Breast epithelium (tissue), 4 donors: ENCODE results near the gene PSMA3. TPM values are rescaled to one million over a fixed set of nuclear protein-coding genes. Genes with fewer than 3 reads are reported as not detected.

Source experiments
- DNase-seq, 2 donors: peaks; one replicate each; pipeline ENCODE4 v3.0.0-alpha.2; 2019; ENCODE audit warnings: low spot score in 2 of 2
- H3K27ac ChIP-seq, 2 donors: fragments of 200-600 bp; sonication (generic) in 1 of 2; one replicate each; pipeline ENCODE4 v1.5.1; 2016 to 2019; ENCODE audit warnings: mild to moderate bottlenecking in 1 of 2
- H3K27me3 ChIP-seq, 2 donors: fragments of 200-600 bp; sonication (generic) in 1 of 2; one replicate each; pipeline versions ENCODE4 v1.5.1 to v1.6.0; 2017 to 2019; ENCODE audit warnings: control low read depth in 1 of 2, mild to moderate bottlenecking in 1 of 2
- H3K36me3 ChIP-seq: fragments of 200-600 bp; one replicate; pipeline ENCODE4 v1.5.1; 2019
- H3K4me1 ChIP-seq, 2 donors: fragments of 200-600 bp; sonication (generic); one replicate each; pipeline ENCODE4 v1.5.1; 2016 to 2019; ENCODE audit warnings: control low read depth in 1 of 2
- H3K4me3 ChIP-seq, 3 donors: fragments of 200-600 bp; sonication (generic); 1 replicate in 2 of 3; 2 replicates in 1 of 3; pipeline ENCODE4 v1.5.1; 2016 to 2019; ENCODE audit warnings: mild to moderate bottlenecking in 3 of 3, moderate library complexity in 2 of 3
- H3K9me3 ChIP-seq, 2 donors: fragments of 200-600 bp; sonication (generic) in 1 of 2; one replicate each; pipeline ENCODE4 v1.5.1; 2016 to 2019; ENCODE audit warnings: control low read depth in 1 of 2
- CTCF ChIP-seq, 3 donors: fragments of 450-650 bp; IDR thresholded peaks; one replicate each; pipeline ENCODE4 v1.5.1; 2016 to 2017; ENCODE audit warnings: antibody characterized with exemption in 3 of 3, mild to moderate bottlenecking in 3 of 3, moderate library complexity in 3 of 3
- POLR2A ChIP-seq: fragments of 450-650 bp; IDR thresholded peaks from one replicate; pipeline ENCODE4 v1.6.1; 2016; ENCODE audit warnings: antibody characterized with exemption, mild to moderate bottlenecking, moderate library complexity
- POLR2AphosphoS5 ChIP-seq, 3 donors: sonication (generic); formaldehyde crosslinking; IDR thresholded peaks; one replicate each; pipeline ENCODE4 v1.6.1; 2017; ENCODE audit warnings: antibody characterized with exemption in 3 of 3
- intact Hi-C: fragments of 100-400 bp; cut with DNase I; formaldehyde crosslinking; loops from one replicate; pipeline ENCODE4 v1.15.1; 2023; ENCODE audit warnings: low total_unique reads
- total RNA-seq, 3 donors: library from RNA; depleted of rRNA; stranded (reverse); fragments of >200 nt; gene quantifications; one replicate each; pipeline ENCODE4 v1.1.0, GENCODE V29; 2016

Gene PSMA3
- total RNA-seq, 3 donors from 2014 or later: 76.2 to 113 (median 88.1) TPM

DNA sequence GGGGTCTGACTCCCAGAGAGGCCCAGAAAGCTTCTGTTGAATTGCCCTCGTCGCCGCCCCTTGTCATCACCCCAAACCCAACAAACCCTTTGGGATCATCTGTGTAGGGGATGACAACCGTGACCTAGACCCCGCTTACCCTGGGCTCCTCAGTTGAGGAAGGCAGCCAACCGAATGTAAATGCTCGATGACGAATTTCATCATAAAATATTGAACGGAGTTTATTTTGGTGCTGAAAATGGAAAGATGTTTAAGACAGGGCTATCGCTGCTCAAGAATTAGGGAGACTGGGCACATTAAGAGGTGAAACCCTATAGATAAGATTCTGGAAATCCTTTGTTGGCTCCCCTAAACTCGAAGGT, 44.2 kb upstream of the PSMA3 start:
- Histone ChIP-seq H3K4me1 (peaks cover 0 to 8% of the 10 kb centered on the region in 2 donors), H3K9me3 (no peaks in the 10 kb centered on the region), H3K4me3 (peak overlapping the region; percentile 72 to 97 (median 91)), H3K36me3 (no peaks in the 10 kb centered on the region), H3K27ac (peak overlapping the region; percentile 97 to 99), H3K27me3 (no peaks in the 10 kb centered on the region)
- intact Hi-C loops: no loop called here
- TF ChIP-seq POLR2A (no peak), CTCF (IDR thresholded peaks at IDR 0.05) (no peak), POLR2AphosphoS5 (IDR thresholded peaks at IDR 0.05) (no peak)
- no peak for DNase-seq

- H3K4me3 ChIP-seq: peak overlapping the region; percentile 72 to 97 (median 91)
- peaks cover 0 to 8% of the 10 kb centered on the region in 2 donors for H3K4me1 ChIP-seq
- H3K36me3 ChIP-seq: no peaks in the 10 kb centered on the region
- peak overlapping the region; percentile 97 to 99 for H3K27ac ChIP-seq
- no peak for DNase-seq
- no peak for TF ChIP-seq POLR2A
- TF ChIP-seq POLR2AphosphoS5 (IDR thresholded peaks at IDR 0.05): no peak
- TF ChIP-seq CTCF (IDR thresholded peaks at IDR 0.05): no peak
- intact Hi-C loops: no loop called here
- H3K27me3 ChIP-seq: no peaks in the 10 kb centered on the region
- H3K9me3 ChIP-seq: no peaks in the 10 kb centered on the region
Measured at GRCh38 chr14:58200846-58201245, 43.8 kb upstream of the PSMA3 start.

DNA sequence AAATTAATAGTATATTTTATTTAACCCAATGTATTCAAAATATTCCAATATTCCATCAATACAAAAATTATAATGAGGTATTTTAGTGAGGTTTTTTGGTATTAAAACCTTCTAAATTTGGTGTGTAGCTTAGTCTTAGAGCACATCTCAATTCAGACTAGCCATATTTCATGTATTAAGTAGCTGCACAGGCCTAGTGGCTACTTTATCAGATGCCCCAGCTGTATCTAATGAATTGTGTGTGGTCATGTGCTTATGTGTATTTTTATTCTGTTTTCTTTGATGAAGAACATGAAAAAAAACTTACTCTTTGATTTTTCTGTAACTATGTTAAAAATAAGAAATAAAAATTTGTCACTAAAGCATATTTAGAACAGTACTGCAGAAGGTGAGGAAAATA, 31.5 kb upstream of the PSMA3 start:
- TF ChIP-seq POLR2AphosphoS5 (IDR thresholded peaks at IDR 0.05) (no peak), CTCF (IDR thresholded peaks at IDR 0.05) (no peak), POLR2A (no peak)
- Histone ChIP-seq H3K36me3 (no peaks in the 10 kb centered on the region), H3K27ac (no peak overlapping the region), H3K27me3 (no peaks in the 10 kb centered on the region), H3K4me1 (no peaks in the 10 kb centered on the region), H3K9me3 (no peaks in the 10 kb centered on the region), H3K4me3 (no peak overlapping the region)
- intact Hi-C loops: no loop called here
- DNase-seq: no peak

GRCh38 chr14:58215191-58215914, 29.3 kb upstream of the PSMA3 start:
- Histone ChIP-seq H3K4me3 (no peak overlapping the region), H3K27ac (no peak overlapping the region), H3K9me3 (no peaks in the 10 kb centered on the region), H3K4me1 (no peaks in the 10 kb centered on the region), H3K36me3 (no peaks in the 10 kb centered on the region), H3K27me3 (no peaks in the 10 kb centered on the region)
- TF ChIP-seq POLR2AphosphoS5 (IDR thresholded peaks at IDR 0.05) (no peak), CTCF (IDR thresholded peaks at IDR 0.05) (no peak), POLR2A (no peak)
- intact Hi-C loops: no loop called here
- DNase-seq: no peak

- Histone ChIP-seq H3K36me3 (no peaks in the 10 kb centered on the region), H3K4me3 (no peak overlapping the region)
Measured at GRCh38 chr14:58216544-58216943, 28.1 kb upstream of the PSMA3 start.

More at GRCh38 chr14:58216544-58216943, 28.1 kb upstream of the PSMA3 start:
- intact Hi-C loops: no loop called here
- Histone ChIP-seq H3K9me3 (no peaks in the 10 kb centered on the region), H3K27me3 (no peaks in the 10 kb centered on the region), H3K4me1 (no peaks in the 10 kb centered on the region), H3K27ac (no peak overlapping the region)
- DNase-seq: no peak
- TF ChIP-seq POLR2AphosphoS5 (IDR thresholded peaks at IDR 0.05) (no peak), CTCF (IDR thresholded peaks at IDR 0.05) (no peak), POLR2A (no peak)
